ENCODE measurements around the gene ALDH3B2. TPM values are rescaled to one million over a fixed set of nuclear protein-coding genes. Genes with fewer than 3 reads are reported as not detected.

ALDH3B2 gene
- total RNA-seq, 1 experiment from 2014 or later, result not detected

DNA sequence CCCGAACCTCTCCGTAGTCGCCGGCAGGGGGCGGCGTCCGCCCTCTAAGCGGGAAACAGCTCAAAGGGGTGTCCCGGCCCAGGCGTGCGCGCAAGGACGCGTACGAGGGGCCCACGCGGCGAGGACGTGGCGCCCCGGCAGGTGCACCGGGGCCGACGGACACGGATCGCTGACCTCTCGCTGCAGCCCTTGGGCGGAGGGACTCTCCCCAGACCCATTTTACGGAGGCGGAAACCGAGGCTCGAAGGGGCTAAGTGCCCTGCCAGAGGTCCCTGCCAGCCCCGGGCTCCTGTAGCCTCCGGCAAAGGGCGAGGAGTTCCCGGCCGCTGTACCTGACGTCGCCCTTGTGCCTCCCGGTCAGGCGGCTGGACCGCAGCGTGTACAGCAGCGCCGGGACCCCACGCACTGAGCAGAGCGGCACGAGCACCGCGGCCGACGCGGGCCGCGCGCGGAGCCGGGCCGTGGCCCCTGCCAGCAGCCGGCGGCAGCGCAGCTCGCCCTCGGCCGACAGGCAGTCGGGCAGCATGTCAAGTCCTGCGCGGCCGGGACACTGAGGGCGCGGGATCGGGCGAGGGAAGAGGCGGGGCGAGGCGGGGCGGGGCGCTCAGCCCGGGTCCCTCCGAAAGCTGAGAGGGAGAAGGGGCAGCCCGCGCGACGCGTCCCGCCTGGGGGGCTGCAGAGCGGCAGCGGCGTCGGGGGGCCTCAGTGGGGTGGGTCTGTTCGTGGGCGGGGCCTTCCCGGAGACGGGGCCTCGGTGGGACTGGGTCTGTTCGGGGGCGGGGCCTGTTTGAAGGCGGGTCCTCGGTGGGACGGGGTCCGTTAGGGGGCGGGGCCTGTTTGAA lies 44.8 kb downstream of the ALDH3B2 start, which contains the start of gene NUDT8:
TSS of gene NUDT8 (minus strand) at position 552 of the 842 bp plus-strand sequence. CDS start at position 526, 26 bp downstream.
- Histone ChIP-seq H3K56ac (ENCODE audit: insufficient read length, low read depth, low read length) (no peak within 1 kb of the TSS), H2AFZ (ENCODE audit: low read length) (no peak within 1 kb of the TSS), H3K79me2 (ENCODE audit: insufficient read depth, low read length) (no peaks in the 10 kb centered on the region), H4K8ac (replicated peaks; ENCODE audit: insufficient read length, low read depth, low read length) (no peak within 1 kb of the TSS), H3K27ac (ENCODE audit: insufficient read length, low read depth, low read length) (no peak within 1 kb of the TSS), H3K14ac (ENCODE audit: insufficient read depth, low read length) (peak within 1 kb of the TSS; percentile 43; the same call in 1 of the 2 replicates), H3K27me3 (ENCODE audit: insufficient read depth, low read length) (no peaks in the 10 kb centered on the region), H3K79me1 (ENCODE audit: insufficient read depth, low read depth, low read length, poor library complexity, severe bottlenecking) (no peaks in the 10 kb centered on the region), H3K23me2 (ENCODE audit: insufficient read length, low read depth, low read length, poor library complexity, severe bottlenecking) (no peaks in the 10 kb centered on the region), H2AK5ac (ENCODE audit: insufficient read length, low read length) (no peak within 1 kb of the TSS), H2BK12ac (ENCODE audit: insufficient read length, low read depth, low read length) (no peak within 1 kb of the TSS), H4K5ac (ENCODE audit: insufficient read length, low read depth, low read length) (no peak within 1 kb of the TSS), H3K9me3 (ENCODE audit: control insufficient read depth, low read depth, low read length) (no peaks in the 10 kb centered on the region), H3K4ac (ENCODE audit: low read depth, low read length) (no peak within 1 kb of the TSS), H3K4me1 (ENCODE audit: insufficient read depth, low read length) (no peaks in the 10 kb centered on the region; the same call in 1 of the 2 replicates), H3K4me2 (ENCODE audit: insufficient read depth, insufficient read length, low read length) (peak within 1 kb of the TSS; percentile 38), H3T11ph (ENCODE audit: low read length) (no peak within 1 kb of the TSS), H2BK15ac (ENCODE audit: low read depth, low read length) (no peak within 1 kb of the TSS), H4K20me1 (ENCODE audit: control insufficient read depth, insufficient read depth, insufficient read length) (no peaks in the 10 kb centered on the region), H2BK120ac (ENCODE audit: low read depth, low read length, poor library complexity, severe bottlenecking) (no peak within 1 kb of the TSS), H4K91ac (ENCODE audit: insufficient read length, low read depth, low read length) (no peak within 1 kb of the TSS), H3K18ac (ENCODE audit: insufficient read length, low read depth, low read length) (peak within 1 kb of the TSS; percentile 54), H3K9ac (ENCODE audit: extremely low read depth, insufficient read length, low read length) (no peak within 1 kb of the TSS), H2BK5ac (ENCODE audit: insufficient read length, low read length) (no peak within 1 kb of the TSS), H3K23ac (ENCODE audit: insufficient read length, low read depth, low read length) (no peak within 1 kb of the TSS), H2BK20ac (ENCODE audit: low read depth, low read length, poor library complexity, severe bottlenecking) (no peak within 1 kb of the TSS)
- Mint-ChIP-seq H3K4me1 (peaks cover 31 to 38% of the 10 kb centered on the region in 2 experiments), H3K27ac (peak within 1 kb of the TSS; percentile 67 to 94 (median 88); a peak in 6 of 7 replicates), H3K9me3 (peaks cover 0 to 5% of the 10 kb centered on the region in 2 experiments; a peak in 3 of 5 replicates), H3K36me3 (ENCODE audit: insufficient read depth in 1 of 3, low read depth in 3 of 3) (peaks cover 17 to 31% (median 23%) of the 10 kb centered on the region in 3 experiments), H3K4me3 (peak within 1 kb of the TSS; percentile 72 to 85), H3K27me3 (ENCODE audit: low read depth) (peaks cover 25% of the 10 kb centered on the region)
- TF ChIP-seq, protein P1, sequence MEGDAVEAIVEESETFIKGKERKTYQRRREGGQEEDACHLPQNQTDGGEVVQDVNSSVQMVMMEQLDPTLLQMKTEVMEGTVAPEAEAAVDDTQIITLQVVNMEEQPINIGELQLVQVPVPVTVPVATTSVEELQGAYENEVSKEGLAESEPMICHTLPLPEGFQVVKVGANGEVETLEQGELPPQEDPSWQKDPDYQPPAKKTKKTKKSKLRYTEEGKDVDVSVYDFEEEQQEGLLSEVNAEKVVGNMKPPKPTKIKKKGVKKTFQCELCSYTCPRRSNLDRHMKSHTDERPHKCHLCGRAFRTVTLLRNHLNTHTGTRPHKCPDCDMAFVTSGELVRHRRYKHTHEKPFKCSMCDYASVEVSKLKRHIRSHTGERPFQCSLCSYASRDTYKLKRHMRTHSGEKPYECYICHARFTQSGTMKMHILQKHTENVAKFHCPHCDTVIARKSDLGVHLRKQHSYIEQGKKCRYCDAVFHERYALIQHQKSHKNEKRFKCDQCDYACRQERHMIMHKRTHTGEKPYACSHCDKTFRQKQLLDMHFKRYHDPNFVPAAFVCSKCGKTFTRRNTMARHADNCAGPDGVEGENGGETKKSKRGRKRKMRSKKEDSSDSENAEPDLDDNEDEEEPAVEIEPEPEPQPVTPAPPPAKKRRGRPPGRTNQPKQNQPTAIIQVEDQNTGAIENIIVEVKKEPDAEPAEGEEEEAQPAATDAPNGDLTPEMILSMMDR (conservative IDR thresholded peaks at IDR 0.05), result peak; percentile 96
- peak; percentile 90 for DNase-seq
- WGBS (ENCODE audit: extremely low coverage, insufficient read length, low lambda C conversion rate), result no CpG with 5 or more reads among the region's 102 CpGs
